ENCODE data around the gene UBE3B. TPM values are rescaled to one million over a fixed set of nuclear protein-coding genes. Genes with fewer than 3 reads are reported as not detected.

Gene UBE3B
- total RNA-seq, 4 donors from 2014 or later = 34.4 to 73.0 (median 71.6) TPM

DNA sequence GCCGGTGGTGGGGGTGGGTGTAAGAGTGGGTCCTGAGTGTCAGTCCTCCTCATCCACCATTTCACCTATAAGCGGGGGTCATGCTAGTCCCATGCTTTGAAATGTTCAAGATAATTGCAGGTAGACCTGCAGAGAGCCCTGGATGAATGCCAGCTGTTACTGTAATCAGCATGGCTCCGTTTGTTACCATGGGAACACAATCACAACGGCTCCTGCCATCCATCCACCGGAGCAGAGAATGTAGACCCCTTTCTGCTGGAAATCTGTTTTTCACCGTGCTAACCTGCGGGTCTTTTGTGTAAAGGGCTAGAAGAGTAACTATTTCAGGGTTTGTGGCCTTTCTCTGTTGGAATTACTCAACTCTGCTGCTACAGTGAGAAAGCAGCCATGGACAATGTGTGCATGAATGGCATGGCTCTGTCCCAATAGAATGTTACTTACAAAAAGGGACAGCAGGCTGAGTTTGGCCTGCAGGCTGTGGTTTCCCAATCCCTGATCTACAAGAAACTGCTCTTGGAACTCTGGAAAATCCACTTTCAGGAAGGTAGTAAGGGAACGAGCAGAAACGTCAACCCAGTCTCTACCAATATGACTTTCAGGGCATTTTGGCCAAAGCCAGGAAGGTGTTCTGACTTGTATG lies 36.5 kb upstream of the UBE3B start:
- TF ChIP-seq EP300 (IDR thresholded peaks at IDR 0.05; ENCODE audit: low read depth) (no peak), POLR2AphosphoS5 (IDR thresholded peaks at IDR 0.05) (no peak), POLR2A (IDR thresholded peaks at IDR 0.05) (no peak)
- TF ChIP-seq, protein P1, sequence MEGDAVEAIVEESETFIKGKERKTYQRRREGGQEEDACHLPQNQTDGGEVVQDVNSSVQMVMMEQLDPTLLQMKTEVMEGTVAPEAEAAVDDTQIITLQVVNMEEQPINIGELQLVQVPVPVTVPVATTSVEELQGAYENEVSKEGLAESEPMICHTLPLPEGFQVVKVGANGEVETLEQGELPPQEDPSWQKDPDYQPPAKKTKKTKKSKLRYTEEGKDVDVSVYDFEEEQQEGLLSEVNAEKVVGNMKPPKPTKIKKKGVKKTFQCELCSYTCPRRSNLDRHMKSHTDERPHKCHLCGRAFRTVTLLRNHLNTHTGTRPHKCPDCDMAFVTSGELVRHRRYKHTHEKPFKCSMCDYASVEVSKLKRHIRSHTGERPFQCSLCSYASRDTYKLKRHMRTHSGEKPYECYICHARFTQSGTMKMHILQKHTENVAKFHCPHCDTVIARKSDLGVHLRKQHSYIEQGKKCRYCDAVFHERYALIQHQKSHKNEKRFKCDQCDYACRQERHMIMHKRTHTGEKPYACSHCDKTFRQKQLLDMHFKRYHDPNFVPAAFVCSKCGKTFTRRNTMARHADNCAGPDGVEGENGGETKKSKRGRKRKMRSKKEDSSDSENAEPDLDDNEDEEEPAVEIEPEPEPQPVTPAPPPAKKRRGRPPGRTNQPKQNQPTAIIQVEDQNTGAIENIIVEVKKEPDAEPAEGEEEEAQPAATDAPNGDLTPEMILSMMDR (IDR thresholded peaks at IDR 0.05) = no peak
- Histone ChIP-seq H3K27me3 (no peaks in the 10 kb centered on the region), H3K36me3 (no peaks in the 10 kb centered on the region), H3K4me3 (no peak overlapping the region), H3K4me1 (peaks cover 4 to 17% (median 11%) of the 10 kb centered on the region in 4 donors), H3K27ac (no peak overlapping the region), H3K9me3 (no peaks in the 10 kb centered on the region)
- WGBS, 2 donors (ENCODE audit: low coverage in 1 of 2) = 71 to 80% methylated on average over 2 to 9 of the region's 9 CpGs
- DNase-seq = no peak
- in situ Hi-C loops (cut with MboI; ENCODE audit: low pct_ligation_motif_present in 1 of 4, low pct_unique_long_range_greater_than_20kb in 1 of 4, low sequenced_read_pairs in 3 of 4) (no loop called here), intact Hi-C loops (cut with DNase I; ENCODE audit: low total_unique reads) (no loop called here)

- no peak overlapping the region for H3K4me3 ChIP-seq
- H3K27ac ChIP-seq = peak overlapping the region; percentile 58 to 79 (median 72)
- no peak for TF ChIP-seq POLR2A (IDR thresholded peaks at IDR 0.05)
- in situ Hi-C loops (cut with MboI; ENCODE audit: low pct_ligation_motif_present in 1 of 4, low pct_unique_long_range_greater_than_20kb in 1 of 4, low sequenced_read_pairs in 3 of 4) (no loop called here), intact Hi-C loops (cut with DNase I; ENCODE audit: low total_unique reads) (no loop called here)
- no peaks in the 10 kb centered on the region for H3K9me3 ChIP-seq
- no peaks in the 10 kb centered on the region for H3K36me3 ChIP-seq
- WGBS, 2 donors (ENCODE audit: low coverage in 1 of 2) = 84 to 90% methylated on average over 2 to 5 of the region's 5 CpGs
- peaks cover 14 to 45% (median 30%) of the 10 kb centered on the region in 4 donors for H3K4me1 ChIP-seq
- DNase-seq = no peak
- no peaks in the 10 kb centered on the region for H3K27me3 ChIP-seq
Measured at GRCh38 chr12:109443794-109444193, 33.6 kb upstream of the UBE3B start.

- H3K4me3 ChIP-seq = no peak overlapping the region
- 20 to 51% methylated on average over 2 to 6 of the region's 6 CpGs for WGBS, 2 donors (ENCODE audit: low coverage in 1 of 2)
- no peak for DNase-seq
- H3K27me3 ChIP-seq = no peaks in the 10 kb centered on the region
- H3K4me1 ChIP-seq = peaks cover 18 to 50% (median 34%) of the 10 kb centered on the region in 4 donors
- H3K9me3 ChIP-seq = no peaks in the 10 kb centered on the region
- in situ Hi-C loops (cut with MboI; ENCODE audit: low pct_ligation_motif_present in 1 of 4, low pct_unique_long_range_greater_than_20kb in 1 of 4, low sequenced_read_pairs in 3 of 4) (no loop called here), intact Hi-C loops (cut with DNase I; ENCODE audit: low total_unique reads) (no loop called here)
- TF ChIP-seq, protein P1 (IDR thresholded peaks at IDR 0.05) = no peak
- TF ChIP-seq POLR2A (IDR thresholded peaks at IDR 0.05) (no peak), POLR2AphosphoS5 (IDR thresholded peaks at IDR 0.05) (no peak), EP300 (IDR thresholded peaks at IDR 0.05; ENCODE audit: low read depth) (no peak)
- peak overlapping the region; percentile 58 to 79 (median 72) for H3K27ac ChIP-seq
- no peaks in the 10 kb centered on the region for H3K36me3 ChIP-seq
Measured at GRCh38 chr12:109444259-109444658, 33.2 kb upstream of the UBE3B start.

DNA sequence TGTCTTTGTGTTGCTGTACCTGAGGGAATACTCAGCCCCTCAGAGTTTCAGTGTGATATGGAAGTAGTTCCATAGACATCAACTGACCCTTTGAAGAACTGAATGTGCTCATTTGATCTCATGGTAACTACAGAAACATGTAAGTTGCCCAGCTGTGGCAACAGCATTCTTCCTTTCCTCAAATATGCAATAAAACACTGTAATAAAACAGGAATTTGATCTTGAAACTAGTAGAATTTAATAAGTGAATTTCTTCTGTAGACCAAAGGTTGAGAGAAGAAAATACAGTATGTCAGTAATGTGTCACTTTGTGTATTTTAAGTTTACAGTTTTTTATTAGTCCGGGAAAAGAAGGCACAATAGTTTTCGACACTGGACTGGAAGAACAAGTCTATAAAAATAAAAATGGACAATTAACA lies 32.2 kb upstream of the UBE3B start:
- WGBS, 2 donors (ENCODE audit: low coverage in 1 of 2) = 33% methylated on average over 2 of the region's 2 CpGs
- no peaks in the 10 kb centered on the region for H3K9me3 ChIP-seq
- no peak overlapping the region for H3K4me3 ChIP-seq
- no peaks in the 10 kb centered on the region for H3K27me3 ChIP-seq
- H3K4me1 ChIP-seq = peaks cover 27 to 59% (median 43%) of the 10 kb centered on the region in 4 donors
- in situ Hi-C loops (cut with MboI; ENCODE audit: low pct_ligation_motif_present in 1 of 4, low pct_unique_long_range_greater_than_20kb in 1 of 4, low sequenced_read_pairs in 3 of 4) (no loop called here), intact Hi-C loops (cut with DNase I; ENCODE audit: low total_unique reads) (no loop called here)
- TF ChIP-seq POLR2A (IDR thresholded peaks at IDR 0.05) (no peak), POLR2AphosphoS5 (IDR thresholded peaks at IDR 0.05) (peak in 1 of 3 donors; percentile 31)
- DNase-seq = no peak
- H3K36me3 ChIP-seq = no peaks in the 10 kb centered on the region
- H3K27ac ChIP-seq = peak overlapping the region; percentile 58 to 79 (median 72)

DNA sequence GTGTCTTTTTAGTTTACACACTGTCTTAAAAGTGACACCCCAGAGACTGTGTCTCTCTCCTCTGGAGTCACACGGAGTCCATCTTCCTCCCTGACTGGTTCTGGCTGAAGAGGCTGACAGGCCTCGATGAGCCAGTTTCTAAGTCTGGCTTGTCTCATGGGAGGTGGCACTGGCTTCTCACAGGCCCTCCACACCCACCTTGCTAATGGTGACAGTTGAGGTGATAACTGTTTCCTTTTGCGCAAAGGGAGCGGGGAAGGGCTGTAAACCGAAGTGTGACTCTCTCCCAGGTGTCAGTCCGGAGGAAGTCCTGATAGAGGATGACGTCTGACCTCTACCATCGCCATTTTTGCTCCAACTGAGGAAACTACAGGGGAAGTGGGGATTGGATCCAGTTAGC lies 30.6 kb upstream of the UBE3B start:
- in situ Hi-C loops (cut with MboI; ENCODE audit: low pct_ligation_motif_present in 1 of 4, low pct_unique_long_range_greater_than_20kb in 1 of 4, low sequenced_read_pairs in 3 of 4) (no loop called here), intact Hi-C loops (cut with DNase I; ENCODE audit: low total_unique reads) (no loop called here)
- Histone ChIP-seq H3K9me3 (no peaks in the 10 kb centered on the region), H3K4me3 (no peak overlapping the region), H3K27ac (peak overlapping the region; percentile 58 to 79 (median 72)), H3K27me3 (no peaks in the 10 kb centered on the region), H3K36me3 (peaks cover 0 to 4% (median 0%) of the 10 kb centered on the region in 4 donors), H3K4me1 (peaks cover 34 to 76% (median 56%) of the 10 kb centered on the region in 4 donors)
- WGBS, 2 donors (ENCODE audit: low coverage in 1 of 2) = 62 to 80% methylated on average over 1 to 8 of the region's 8 CpGs
- peak; percentile 55 for DNase-seq
- TF ChIP-seq, protein P1 (IDR thresholded peaks at IDR 0.05) = no peak
- no peak for TF ChIP-seq EP300 (IDR thresholded peaks at IDR 0.05; ENCODE audit: low read depth)
- TF ChIP-seq POLR2AphosphoS5 (IDR thresholded peaks at IDR 0.05) = peak in 1 of 3 donors; percentile 16
- no peak for TF ChIP-seq POLR2A (IDR thresholded peaks at IDR 0.05)
